ENCODE measurements around the gene OTUD3. TPM values are rescaled to one million over a fixed set of nuclear protein-coding genes. Genes with fewer than 3 reads are reported as not detected.

OTUD3 gene
- total and polyA plus RNA-seq, 2 of the 13 experiments (the other 11 are each of a cell fraction or from before 2014, with no cell fraction given): 5.2 to 7.5 TPM

DNA sequence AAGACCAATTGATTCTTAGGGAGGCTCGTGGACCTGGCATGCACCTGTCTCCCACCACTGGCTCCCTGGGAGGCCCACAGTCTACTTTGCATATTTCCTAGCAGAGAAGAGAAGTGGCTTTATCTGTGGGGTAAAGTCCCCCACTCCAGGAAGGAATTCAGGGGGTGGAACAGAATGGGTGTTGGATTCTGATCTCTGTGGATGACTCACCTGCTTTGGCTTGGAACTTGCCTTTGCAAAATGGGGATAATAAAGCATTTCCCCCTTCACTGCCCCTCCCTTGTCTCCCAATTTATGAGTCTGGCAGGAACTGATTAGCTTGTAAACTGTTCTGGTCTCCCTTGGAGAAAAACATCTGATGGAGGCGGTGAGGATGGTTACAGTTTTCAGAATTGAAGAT lies 21.2 kb upstream of the OTUD3 start:
- Histone ChIP-seq H3K27ac (ENCODE audit: extremely low read length, insufficient read depth, low read length) (no peak overlapping the region), H3K4me2 (ENCODE audit: low read depth, low read length) (0 out of 2 replicates have a peak overlapping the region, but pooled peaks have one; percentile 14), H3K4me1 (ENCODE audit: insufficient read depth, low read length) (peaks cover 29% of the 10 kb centered on the region), H3K4me3 (replicated peaks in 1 of 3; ENCODE audit: insufficient read depth in 1 of 3, low read depth in 2 of 3, low read length in 3 of 3) (no peak overlapping the region), H4K20me1 (ENCODE audit: insufficient read depth, low read length) (no peaks in the 10 kb centered on the region), H3K36me3 (replicated peaks in 1 of 2; ENCODE audit: control insufficient read depth in 1 of 2, insufficient read depth in 2 of 2, low read length in 2 of 2) (no peaks in the 10 kb centered on the region), H3K9me3 (ENCODE audit: low read length) (no peaks in the 10 kb centered on the region; the same call in 1 of the 2 replicates), H3K27me3 (ENCODE audit: control insufficient read depth in 1 of 2, insufficient read depth in 2 of 2, low read length in 2 of 2) (0 out of 5 replicates have a peak, but pooled peaks cover 0 to 3% of the 10 kb centered on the region in 2 experiments), H3K9ac (ENCODE audit: insufficient read depth, low read depth, low read length) (no peak overlapping the region), H3K79me2 (ENCODE audit: insufficient read depth, low read length) (no peaks in the 10 kb centered on the region), H2AFZ (ENCODE audit: low read length) (no peak overlapping the region)
- no peak for FAIRE-seq
- no peak for DNase-seq (ENCODE audit: low spot score)
- in situ Hi-C loops (cut with HindIII; ENCODE audit: extremely low pct_ligation_motif_present, low pct_unique_long_range_greater_than_20kb) (no loop called here), intact Hi-C loops (cut with micrococcal nuclease; ENCODE audit: unreplicated experiment) (no loop called here)
- no TSS peak for BruUV-seq (replicated peaks)
- 33% methylated on average over 1 of the region's 2 CpGs for WGBS (ENCODE audit: low lambda C conversion rate)
- ChIA-PET CTCF (ENCODE audit: low intra/inter-chr PET ratio, low total read pairs) (no interaction called here), POLR2A (no interaction called here)
- ATAC-seq: no peak; the same call in 1 of the 3 replicates
- TF ChIP-seq JUNB (CRISPR knock-in tag; IDR thresholded peaks at IDR 0.05; ENCODE audit: borderline replicate concordance) (no peak; the same call in 1 of the 2 replicates), RARG (CRISPR knock-in tag; IDR thresholded peaks at IDR 0.05; ENCODE audit: low read depth) (no peak), PHF5A (CRISPR knock-in tag; IDR thresholded peaks at IDR 0.05; ENCODE audit: low read depth, unreplicated experiment) (no peak), RBM22 (optimal IDR thresholded peaks at IDR 0.05; ENCODE audit: low read length) (no peak), NFE2 (CRISPR knock-in tag; IDR thresholded peaks at IDR 0.05) (no peak), ZSCAN25 (CRISPR knock-in tag; IDR thresholded peaks at IDR 0.05) (no peak), ZNF350 (CRISPR knock-in tag; IDR thresholded peaks at IDR 0.05; ENCODE audit: borderline replicate concordance, low read depth) (no peak), MAFG (CRISPR knock-in tag; IDR thresholded peaks at IDR 0.05) (no peak), ZNF230 (CRISPR knock-in tag; IDR thresholded peaks at IDR 0.05) (no peak), ARNT (IDR thresholded peaks at IDR 0.05) (no peak)
- TF ChIP-seq, protein P1, sequence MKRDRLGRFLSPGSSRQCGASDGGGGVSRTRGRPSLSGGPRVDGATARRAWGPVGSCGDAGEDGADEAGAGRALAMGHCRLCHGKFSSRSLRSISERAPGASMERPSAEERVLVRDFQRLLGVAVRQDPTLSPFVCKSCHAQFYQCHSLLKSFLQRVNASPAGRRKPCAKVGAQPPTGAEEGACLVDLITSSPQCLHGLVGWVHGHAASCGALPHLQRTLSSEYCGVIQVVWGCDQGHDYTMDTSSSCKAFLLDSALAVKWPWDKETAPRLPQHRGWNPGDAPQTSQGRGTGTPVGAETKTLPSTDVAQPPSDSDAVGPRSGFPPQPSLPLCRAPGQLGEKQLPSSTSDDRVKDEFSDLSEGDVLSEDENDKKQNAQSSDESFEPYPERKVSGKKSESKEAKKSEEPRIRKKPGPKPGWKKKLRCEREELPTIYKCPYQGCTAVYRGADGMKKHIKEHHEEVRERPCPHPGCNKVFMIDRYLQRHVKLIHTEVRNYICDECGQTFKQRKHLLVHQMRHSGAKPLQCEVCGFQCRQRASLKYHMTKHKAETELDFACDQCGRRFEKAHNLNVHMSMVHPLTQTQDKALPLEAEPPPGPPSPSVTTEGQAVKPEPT (CRISPR knock-in tag; IDR thresholded peaks at IDR 0.05; ENCODE audit: low read depth): no peak
- TF ChIP-seq, protein P2, sequence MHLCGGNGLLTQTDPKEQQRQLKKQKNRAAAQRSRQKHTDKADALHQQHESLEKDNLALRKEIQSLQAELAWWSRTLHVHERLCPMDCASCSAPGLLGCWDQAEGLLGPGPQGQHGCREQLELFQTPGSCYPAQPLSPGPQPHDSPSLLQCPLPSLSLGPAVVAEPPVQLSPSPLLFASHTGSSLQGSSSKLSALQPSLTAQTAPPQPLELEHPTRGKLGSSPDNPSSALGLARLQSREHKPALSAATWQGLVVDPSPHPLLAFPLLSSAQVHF (CRISPR knock-in tag; IDR thresholded peaks at IDR 0.05): no peak
- TF ChIP-seq, protein P3, sequence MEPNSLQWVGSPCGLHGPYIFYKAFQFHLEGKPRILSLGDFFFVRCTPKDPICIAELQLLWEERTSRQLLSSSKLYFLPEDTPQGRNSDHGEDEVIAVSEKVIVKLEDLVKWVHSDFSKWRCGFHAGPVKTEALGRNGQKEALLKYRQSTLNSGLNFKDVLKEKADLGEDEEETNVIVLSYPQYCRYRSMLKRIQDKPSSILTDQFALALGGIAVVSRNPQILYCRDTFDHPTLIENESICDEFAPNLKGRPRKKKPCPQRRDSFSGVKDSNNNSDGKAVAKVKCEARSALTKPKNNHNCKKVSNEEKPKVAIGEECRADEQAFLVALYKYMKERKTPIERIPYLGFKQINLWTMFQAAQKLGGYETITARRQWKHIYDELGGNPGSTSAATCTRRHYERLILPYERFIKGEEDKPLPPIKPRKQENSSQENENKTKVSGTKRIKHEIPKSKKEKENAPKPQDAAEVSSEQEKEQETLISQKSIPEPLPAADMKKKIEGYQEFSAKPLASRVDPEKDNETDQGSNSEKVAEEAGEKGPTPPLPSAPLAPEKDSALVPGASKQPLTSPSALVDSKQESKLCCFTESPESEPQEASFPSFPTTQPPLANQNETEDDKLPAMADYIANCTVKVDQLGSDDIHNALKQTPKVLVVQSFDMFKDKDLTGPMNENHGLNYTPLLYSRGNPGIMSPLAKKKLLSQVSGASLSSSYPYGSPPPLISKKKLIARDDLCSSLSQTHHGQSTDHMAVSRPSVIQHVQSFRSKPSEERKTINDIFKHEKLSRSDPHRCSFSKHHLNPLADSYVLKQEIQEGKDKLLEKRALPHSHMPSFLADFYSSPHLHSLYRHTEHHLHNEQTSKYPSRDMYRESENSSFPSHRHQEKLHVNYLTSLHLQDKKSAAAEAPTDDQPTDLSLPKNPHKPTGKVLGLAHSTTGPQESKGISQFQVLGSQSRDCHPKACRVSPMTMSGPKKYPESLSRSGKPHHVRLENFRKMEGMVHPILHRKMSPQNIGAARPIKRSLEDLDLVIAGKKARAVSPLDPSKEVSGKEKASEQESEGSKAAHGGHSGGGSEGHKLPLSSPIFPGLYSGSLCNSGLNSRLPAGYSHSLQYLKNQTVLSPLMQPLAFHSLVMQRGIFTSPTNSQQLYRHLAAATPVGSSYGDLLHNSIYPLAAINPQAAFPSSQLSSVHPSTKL (CRISPR knock-in tag; IDR thresholded peaks at IDR 0.05): 0 out of 2 replicates have a peak, but pooled peaks have one; percentile 6
- TF ChIP-seq, protein P4, sequence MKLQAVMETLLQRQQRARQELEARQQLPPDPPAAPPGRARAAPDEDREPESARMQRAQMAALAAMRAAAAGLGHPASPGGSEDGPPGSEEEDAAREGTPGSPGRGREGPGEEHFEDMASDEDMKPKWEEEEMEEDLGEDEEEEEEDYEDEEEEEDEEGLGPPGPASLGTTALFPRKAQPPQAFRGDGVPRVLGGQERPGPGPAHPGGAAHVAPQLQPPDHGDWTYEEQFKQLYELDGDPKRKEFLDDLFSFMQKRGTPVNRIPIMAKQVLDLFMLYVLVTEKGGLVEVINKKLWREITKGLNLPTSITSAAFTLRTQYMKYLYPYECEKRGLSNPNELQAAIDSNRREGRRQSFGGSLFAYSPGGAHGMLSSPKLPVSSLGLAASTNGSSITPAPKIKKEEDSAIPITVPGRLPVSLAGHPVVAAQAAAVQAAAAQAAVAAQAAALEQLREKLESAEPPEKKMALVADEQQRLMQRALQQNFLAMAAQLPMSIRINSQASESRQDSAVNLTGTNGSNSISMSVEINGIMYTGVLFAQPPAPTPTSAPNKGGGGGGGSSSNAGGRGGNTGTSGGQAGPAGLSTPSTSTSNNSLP (IDR thresholded peaks at IDR 0.05; ENCODE audit: low read depth, low read length): no peak
- TF ChIP-seq, protein P5, sequence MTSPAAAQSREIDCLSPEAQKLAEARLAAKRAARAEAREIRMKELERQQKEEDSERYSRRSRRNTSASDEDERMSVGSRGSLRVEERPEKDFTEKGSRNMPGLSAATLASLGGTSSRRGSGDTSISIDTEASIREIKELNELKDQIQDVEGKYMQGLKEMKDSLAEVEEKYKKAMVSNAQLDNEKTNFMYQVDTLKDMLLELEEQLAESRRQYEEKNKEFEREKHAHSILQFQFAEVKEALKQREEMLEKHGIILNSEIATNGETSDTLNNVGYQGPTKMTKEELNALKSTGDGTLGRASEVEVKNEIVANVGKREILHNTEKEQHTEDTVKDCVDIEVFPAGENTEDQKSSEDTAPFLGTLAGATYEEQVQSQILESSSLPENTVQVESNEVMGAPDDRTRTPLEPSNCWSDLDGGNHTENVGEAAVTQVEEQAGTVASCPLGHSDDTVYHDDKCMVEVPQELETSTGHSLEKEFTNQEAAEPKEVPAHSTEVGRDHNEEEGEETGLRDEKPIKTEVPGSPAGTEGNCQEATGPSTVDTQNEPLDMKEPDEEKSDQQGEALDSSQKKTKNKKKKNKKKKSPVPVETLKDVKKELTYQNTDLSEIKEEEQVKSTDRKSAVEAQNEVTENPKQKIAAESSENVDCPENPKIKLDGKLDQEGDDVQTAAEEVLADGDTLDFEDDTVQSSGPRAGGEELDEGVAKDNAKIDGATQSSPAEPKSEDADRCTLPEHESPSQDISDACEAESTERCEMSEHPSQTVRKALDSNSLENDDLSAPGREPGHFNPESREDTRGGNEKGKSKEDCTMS (CRISPR knock-in tag; conservative IDR thresholded peaks at IDR 0.05): no peak
